ENCODE measurements around the gene SLC6A19. TPM values are rescaled to one million over a fixed set of nuclear protein-coding genes. Genes with fewer than 3 reads are reported as not detected.

Gene SLC6A19
- total RNA-seq, result 0.27 TPM

GRCh38 chr5:1201327-1202025 is at the start of gene SLC6A19:
Gene SLC6A19 (plus strand): TSS chr5:1201595. CDS start chr5:1201651, 56 bp downstream.

GRCh38 chr5:1225081-1225480 is 23.7 kb downstream of the SLC6A19 start, which contains the start of gene SLC6A18:
Gene SLC6A18 (plus strand): TSS chr5:1225381. CDS start chr5:1225478, 97 bp downstream.

Other genes with a start within 250 kb of the SLC6A19 start
- gene NKD2, start 192.8 kb upstream of the SLC6A19 start, total RNA-seq, result 18.0 TPM
- gene SLC12A7, start 89.5 kb upstream of the SLC6A19 start, total RNA-seq, result 31.1 TPM
- gene SLC6A18, start 23.8 kb downstream of the SLC6A19 start, total RNA-seq, result not detected
- gene TERT, start 93.5 kb downstream of the SLC6A19 start, total RNA-seq, result 1.8 TPM
- gene CLPTM1L, start 143.5 kb downstream of the SLC6A19 start, total RNA-seq, result 102 TPM
- gene SLC6A3, start 243.8 kb downstream of the SLC6A19 start, total RNA-seq, result 2.7 TPM

Measured in camera-type eye (tissue), 1 donor.